Measurements from ENCODE around the gene TKT. TPM values are rescaled to one million over a fixed set of nuclear protein-coding genes. Genes with fewer than 3 reads are reported as not detected.

TKT gene
- total and polyA plus RNA-seq, 2 of the 13 experiments (the other 11 are each of a cell fraction or from before 2014, with no cell fraction given): 150 to 238 TPM

- Histone ChIP-seq H3K4me1 (ENCODE audit: insufficient read depth, low read length) (peaks cover 58% of the 10 kb centered on the region), H3K4me2 (ENCODE audit: low read depth, low read length) (peak overlapping the region; percentile 97), H3K27me3 (ENCODE audit: control insufficient read depth in 1 of 2, insufficient read depth in 2 of 2, low read length in 2 of 2) (no peaks in the 10 kb centered on the region; a peak in 1 of 5 replicates), H3K9me3 (ENCODE audit: low read length) (no peaks in the 10 kb centered on the region), H3K9ac (ENCODE audit: insufficient read depth, low read depth, low read length) (no peak overlapping the region), H3K79me2 (ENCODE audit: insufficient read depth, low read length) (peaks cover 89% of the 10 kb centered on the region), H3K36me3 (replicated peaks in 1 of 2; ENCODE audit: control insufficient read depth in 1 of 2, insufficient read depth in 2 of 2, low read length in 2 of 2) (peaks cover 0 to 1% of the 10 kb centered on the region in 2 experiments; a peak in 2 of 5 replicates), H3K4me3 (replicated peaks in 1 of 3; ENCODE audit: insufficient read depth in 1 of 3, low read depth in 2 of 3, low read length in 3 of 3) (peak overlapping the region in 1 of 3 experiments; percentile 11; a peak in 1 of 6 replicates), H4K20me1 (ENCODE audit: insufficient read depth, low read length) (peaks cover 73% of the 10 kb centered on the region), H2AFZ (ENCODE audit: low read length) (no peak overlapping the region), H3K27ac (ENCODE audit: extremely low read length, insufficient read depth, low read length) (peak overlapping the region; percentile 55)
- peak; percentile 45 for ATAC-seq
- FAIRE-seq: peak; percentile 83
- in situ Hi-C loops (cut with HindIII; ENCODE audit: extremely low pct_ligation_motif_present, low pct_unique_long_range_greater_than_20kb): no loop called here
- 71% methylated on average over 4 of the region's 4 CpGs for WGBS (ENCODE audit: low lambda C conversion rate)
- ChIA-PET POLR2A (interaction anchor here (0.7 kb wide), 1 partner anchor 97 kb away, joined by 3 read pairs; no protein-coding TSS in a partner anchor), CTCF (ENCODE audit: low intra/inter-chr PET ratio, low total read pairs) (no interaction called here)
- BruUV-seq (replicated peaks): no TSS peak
- DNase-seq (ENCODE audit: low spot score): peak; percentile 75
- intact Hi-C loops (cut with micrococcal nuclease; ENCODE audit: unreplicated experiment): no loop called here
- TF ChIP-seq ZNF687 (CRISPR knock-in tag; IDR thresholded peaks at IDR 0.05) (peak; percentile 61), SRSF4 (IDR thresholded peaks at IDR 0.05; ENCODE audit: low read depth, low read length, poor library complexity, severe bottlenecking) (no peak), HIVEP1 (CRISPR knock-in tag; IDR thresholded peaks at IDR 0.05) (no peak), FOSL1 (CRISPR knock-in tag; IDR thresholded peaks at IDR 0.05; ENCODE audit: borderline replicate concordance) (no peak), ZBTB1 (CRISPR knock-in tag; IDR thresholded peaks at IDR 0.05; ENCODE audit: borderline replicate concordance) (no peak), ZGPAT (CRISPR knock-in tag; IDR thresholded peaks at IDR 0.05) (0 out of 2 replicates have a peak, but pooled peaks have one; percentile 44), UBTF (CRISPR knock-in tag; IDR thresholded peaks at IDR 0.05) (0 out of 2 replicates have a peak, but pooled peaks have one; percentile 0), ZBTB37 (CRISPR knock-in tag; IDR thresholded peaks at IDR 0.05) (0 out of 2 replicates have a peak, but pooled peaks have one; percentile 30)
These were observed 4.8 kb downstream of the TKT start for GRCh38 chr3:53250881-53251605.
